Fibroblast of lung (primary cell): ENCODE results near the gene RHOB.

ENCODE experiments used
- CTCF ChIP-seq, 2 donors: IDR thresholded peaks in 1 of 2; conservative IDR thresholded peaks in 1 of 2; 1 replicate in 1 of 2; 2 replicates in 1 of 2; pipeline ENCODE4 v1.5.1; 2011 to 2012; ENCODE audit warnings: low read length in 2 of 2, control low read depth in 1 of 2, inconsistent platforms in 1 of 2, low read depth in 1 of 2, mild to moderate bottlenecking in 1 of 2
- EZH2 ChIP-seq: IDR thresholded peaks from 2 replicates; pipeline ENCODE4 v1.5.1; 2012; ENCODE audit warnings: low read length, control low read depth, mild to moderate bottlenecking; ENCODE audit errors: missing control alignments

- TF ChIP-seq CTCF (conservative IDR thresholded peaks at IDR 0.05 in 1 of 2, IDR thresholded peaks at IDR 0.05 in 1 of 2; ENCODE audit: low read depth in 1 of 2, low read length in 2 of 2) (no peak), EZH2 (no peak)
These were observed 36.5 kb downstream of the RHOB start for GRCh38 chr2:20483194-20483895.
